Activated effector memory CD4-positive, alpha-beta T cell treated with Interleukin-2 at 50 U/mL for 16 hours (primary cell): ENCODE data around the gene FILIP1L.

Experiments used
- DNase-seq: peaks from one replicate; pipeline ENCODE4 v3.0.0-alpha.2; 2020

FILIP1L gene

DNA sequence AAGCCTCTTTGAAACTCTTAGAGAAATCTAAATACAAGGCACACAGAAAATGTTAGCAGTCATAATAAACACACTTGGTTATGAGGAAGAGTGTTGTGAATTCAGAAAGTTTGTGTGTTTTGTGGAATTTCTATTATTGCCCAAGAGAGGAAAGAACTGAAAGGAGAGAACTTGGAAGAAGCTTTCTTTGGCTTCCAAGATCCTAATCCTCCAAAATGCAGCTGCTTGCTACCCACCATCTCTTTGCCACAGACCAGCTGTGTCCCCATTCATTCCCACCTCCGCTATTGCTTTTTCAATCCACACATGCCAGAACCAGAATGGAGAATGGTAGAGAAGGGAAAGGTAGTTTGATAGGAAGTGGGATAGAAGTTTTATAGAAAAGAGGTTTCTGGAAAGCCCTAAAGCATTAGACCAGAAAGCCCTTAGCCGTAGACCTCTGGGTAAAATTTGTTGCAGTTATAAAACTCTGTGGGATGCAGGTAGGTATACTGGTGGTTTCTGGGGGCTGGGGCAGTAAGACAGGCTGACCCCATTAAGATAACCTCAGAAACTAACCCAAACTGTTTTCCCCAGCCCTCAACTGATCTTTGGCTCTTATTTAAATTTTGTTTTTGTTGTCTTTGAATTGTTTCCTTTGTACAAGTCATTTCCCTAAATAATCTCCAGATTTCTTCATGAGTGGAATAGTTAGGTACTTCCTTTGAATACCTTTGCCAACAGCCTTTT lies 108.5 kb downstream of the FILIP1L start:
- DNase-seq: no peak

DNA sequence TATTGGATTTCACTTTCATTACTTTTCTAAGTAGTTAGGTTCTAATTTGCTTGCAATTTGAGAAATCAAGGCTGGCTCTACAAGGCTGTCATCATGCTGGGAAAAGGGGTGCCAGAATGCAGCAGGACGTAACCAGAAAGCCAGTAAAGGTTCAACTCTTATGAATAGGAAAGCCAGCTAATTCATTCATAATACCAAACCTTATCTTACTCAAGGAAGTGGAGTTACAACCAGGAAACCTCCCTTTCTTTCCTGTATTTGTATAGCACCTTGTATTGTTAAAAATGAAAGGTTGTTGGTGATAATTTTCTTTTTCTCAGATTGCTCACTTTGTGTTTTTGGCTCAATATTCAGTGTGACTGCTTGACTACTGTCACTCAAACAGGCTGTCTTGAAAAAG lies 109.4 kb downstream of the FILIP1L start:
- DNase-seq: no peak

DNA sequence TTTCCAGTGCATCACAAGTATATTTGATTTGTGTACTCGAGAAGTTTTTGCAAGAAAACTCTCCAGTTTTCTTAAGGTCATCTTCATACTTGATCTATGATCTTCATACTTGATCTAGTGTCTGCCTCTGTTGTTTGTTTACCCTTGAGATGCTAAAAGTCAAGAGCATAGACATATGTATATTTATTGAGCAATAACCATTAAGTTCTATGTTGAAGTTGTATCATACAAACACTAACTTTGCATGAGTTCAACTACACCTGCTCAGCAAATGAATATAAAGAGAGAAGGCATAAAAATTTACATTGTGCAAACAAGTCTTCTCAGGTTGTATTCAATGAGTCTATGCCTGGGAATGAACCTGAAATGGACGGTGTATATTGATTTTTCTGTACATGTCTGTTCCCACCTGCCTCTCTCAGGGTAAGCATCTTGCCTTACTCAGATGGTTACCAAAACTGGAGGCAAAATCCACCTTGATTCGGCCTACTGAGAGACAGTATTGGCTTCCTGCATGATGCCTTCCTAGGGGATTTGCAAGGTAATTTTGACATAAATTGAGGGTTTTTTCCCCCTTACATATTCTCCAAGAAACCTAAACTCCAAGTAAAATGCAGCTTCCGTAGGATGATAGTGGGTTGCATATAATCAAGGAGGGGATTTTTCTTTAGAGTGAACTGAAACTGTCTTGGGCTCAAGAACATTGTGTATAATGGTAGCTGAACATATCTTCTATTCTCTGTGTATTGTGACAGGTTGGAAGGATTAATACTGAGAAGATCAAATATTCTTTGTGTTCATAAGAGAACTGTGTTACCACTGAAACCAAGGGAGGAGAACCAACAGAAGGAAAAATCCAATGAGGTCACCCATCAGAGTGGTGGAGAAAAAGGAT lies 110.4 kb downstream of the FILIP1L start:
- DNase-seq: no peak

DNA sequence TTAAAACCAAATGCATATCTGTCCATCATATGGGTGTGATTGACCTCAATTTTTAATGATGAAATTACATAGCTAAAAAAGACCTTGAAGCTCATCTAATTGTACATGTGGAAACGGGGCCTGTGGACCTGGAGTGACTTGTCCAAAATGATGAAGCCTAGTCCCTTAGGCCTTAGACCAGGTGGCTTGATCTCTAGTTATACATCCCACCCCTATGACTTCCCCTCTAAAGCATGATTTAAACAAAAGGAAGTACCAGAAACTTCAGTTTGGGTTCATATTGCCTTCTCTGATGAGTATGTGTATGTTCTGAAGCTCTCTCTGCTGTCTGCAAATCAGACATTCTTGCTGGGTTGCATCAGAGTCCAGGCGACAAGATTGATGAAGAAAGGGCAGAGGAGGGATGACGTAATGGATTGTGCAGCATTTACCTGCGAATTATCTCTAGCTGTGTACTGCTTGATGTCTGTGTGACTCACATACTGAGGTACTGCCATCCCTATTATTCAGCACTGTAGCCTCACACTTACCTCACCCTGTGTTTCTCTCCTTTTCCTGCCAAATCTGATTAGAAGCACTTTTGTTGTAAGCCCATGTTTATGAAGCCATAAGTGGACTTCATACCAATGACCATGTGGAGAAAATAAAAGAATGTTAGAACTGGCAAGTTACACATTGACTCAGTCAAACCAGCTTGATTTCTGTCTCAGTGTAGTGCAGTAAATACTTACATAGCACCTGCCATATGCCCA lies 111.5 kb downstream of the FILIP1L start:
- DNase-seq: no peak

DNA sequence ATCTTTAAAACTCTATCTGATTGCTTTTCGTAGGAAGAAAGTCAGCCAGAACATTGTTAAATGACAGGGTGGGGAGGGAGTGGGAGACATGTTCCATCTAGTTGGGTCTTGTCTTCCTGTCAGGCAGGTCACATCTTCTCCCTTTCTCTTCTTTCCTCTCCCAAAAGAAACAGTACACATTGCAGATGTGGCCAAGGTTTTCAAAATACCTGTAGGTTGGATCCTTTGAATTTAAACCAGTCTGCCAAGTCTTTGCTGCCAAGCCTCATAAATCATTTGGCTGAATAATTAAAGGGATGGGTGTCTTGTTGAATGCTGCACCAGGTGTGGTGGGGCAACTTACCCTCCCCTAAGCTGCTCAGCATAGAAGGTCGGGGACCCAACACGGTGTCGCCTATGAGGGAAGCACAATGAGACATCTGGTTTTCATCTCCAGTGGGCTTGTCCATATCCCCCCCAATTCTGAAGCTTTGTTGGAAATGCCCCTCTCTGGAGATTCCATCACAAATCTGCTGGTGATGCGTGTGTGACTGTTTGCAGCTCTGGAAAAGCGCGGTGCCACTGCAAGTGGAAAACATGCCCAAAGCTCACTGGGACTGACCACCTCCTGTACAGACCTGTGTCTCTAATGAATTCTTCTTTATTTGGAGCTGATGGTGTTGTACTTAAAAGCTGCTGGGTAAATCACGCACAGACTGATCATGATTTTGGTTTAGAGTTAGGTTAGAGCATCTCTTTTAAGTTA lies 112.6 kb downstream of the FILIP1L start:
- no peak for DNase-seq

DNA sequence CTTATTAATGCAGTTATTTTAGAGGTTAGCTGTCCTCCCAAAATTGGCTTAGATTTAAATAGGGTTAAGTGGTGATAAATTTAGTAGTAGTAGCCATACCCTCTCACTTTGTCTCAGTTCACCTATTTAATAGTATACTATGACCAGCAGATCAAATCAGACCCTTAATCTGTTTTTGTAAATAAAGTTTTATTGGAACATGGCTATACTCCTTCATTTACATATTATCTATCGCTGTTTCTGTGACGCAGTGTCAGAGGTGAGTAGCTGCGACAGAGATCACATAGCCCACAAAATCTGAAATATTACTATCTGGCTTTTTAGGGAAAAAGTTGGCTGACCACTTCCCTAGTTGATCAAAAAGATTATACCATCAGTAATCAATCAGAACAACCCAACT lies 113.2 kb downstream of the FILIP1L start:
- DNase-seq: no peak

DNA sequence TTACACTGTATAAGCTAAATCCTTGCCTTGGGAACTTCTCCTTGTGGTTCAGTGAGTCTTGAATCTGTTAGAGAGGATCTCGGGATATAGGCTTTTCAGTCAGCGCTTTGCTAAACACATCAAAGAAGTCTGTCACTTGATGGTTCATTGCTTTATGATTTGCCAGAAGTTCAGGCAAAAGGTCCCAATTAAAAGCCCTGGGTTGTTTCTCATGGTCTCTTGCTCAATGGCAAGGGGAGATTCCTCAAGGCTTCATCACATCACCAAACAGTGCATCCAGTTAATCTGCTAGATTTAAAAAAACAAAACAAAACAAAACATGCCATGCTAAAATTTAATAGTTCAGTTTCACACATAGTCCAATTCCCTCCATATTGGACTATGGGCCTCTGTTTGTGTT lies 114.8 kb downstream of the FILIP1L start:
- no peak for DNase-seq

DNA sequence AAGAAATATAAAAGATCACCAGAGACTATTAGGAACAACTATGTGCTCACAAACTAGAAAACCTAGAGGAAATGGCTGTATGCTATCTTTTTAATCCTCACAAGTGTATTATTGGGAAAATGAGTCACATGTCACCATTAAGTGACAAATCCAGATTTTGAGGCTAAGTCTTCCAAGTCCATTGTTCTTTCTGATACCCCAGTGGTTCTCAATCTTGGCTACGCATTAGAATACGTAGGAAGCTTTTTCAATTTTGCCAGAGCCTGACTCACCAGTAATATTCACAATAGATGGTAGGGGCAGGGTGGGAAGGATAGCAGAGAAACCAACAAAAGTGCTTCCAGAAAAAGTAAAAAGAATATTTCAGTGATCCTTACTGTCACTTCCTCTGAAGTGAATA lies 117.0 kb downstream of the FILIP1L start:
- DNase-seq: no peak

DNA sequence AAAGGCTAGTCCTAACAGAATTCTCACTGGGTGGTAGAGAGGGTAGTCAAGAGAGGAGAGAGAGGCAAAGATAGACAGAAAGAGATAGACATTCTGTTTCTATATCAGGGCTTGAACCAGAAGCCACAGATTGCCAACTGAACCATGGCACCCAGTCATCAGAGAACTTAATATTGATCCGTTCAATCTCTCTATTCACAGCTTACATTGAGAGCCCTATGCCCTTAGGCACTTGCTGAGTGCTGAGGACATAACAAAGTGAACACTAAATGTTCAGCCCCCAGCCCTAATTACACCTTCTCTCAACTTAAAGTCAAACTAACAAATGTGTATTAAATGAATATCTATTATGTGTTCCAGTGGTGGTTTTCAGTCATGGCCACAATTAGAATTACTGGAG lies 124.1 kb downstream of the FILIP1L start:
- DNase-seq: no peak

DNA sequence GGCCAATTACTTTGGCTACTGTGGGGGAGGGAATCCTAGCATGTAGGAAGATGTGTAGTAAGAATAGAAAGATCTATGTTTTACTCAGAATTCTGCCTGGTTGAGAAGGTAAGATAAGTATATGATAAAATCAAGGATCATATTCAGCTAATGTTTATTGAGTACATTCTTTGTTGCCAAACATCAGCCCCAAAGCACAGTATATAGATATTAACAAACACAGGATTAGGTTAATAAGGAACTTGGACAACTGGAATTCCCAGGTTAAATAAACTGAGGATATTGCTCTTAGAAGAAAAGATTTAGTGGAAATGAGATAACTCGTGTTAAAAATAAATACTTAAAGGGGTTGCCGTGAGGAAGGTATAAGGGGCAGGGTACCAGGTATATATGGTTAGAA lies 129.6 kb downstream of the FILIP1L start:
- DNase-seq: no peak

DNA sequence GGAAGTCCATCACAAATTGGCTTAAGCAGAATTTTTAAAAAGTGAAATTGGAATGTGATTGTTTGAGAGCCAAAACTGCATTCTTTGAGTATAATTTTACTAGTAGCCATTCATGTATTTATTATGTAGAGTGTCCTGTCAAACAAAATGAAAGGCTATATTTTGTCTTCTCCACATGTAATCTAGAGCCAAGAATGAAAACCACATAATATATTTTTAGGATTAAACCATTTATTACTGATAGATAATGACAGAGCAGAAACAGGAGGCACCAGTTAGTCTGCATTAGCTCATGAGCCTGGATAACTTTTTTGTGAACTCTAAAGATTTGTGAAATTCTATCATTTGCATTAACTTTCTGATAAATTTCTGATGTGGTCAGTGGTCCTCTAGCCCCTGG lies 130.2 kb downstream of the FILIP1L start:
- DNase-seq: no peak

DNA sequence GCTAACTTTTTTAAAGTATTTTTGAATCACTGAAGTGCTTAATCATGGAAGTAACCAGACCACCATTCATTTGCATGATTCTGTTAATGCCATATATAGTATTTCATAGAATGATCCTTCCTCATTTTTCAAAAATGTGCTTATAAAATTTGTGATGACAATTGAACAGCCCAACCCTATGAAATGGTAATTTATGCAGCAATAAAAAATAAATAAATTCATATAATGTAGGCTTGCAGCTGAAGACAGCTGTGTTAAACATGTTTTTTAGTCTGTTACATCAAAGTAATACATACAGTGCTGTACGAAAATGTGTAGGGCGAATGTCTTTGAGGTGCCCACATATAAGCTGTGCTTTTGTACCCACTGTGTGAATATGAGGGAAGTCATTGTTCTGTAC lies 131.7 kb downstream of the FILIP1L start:
- no peak for DNase-seq

DNA sequence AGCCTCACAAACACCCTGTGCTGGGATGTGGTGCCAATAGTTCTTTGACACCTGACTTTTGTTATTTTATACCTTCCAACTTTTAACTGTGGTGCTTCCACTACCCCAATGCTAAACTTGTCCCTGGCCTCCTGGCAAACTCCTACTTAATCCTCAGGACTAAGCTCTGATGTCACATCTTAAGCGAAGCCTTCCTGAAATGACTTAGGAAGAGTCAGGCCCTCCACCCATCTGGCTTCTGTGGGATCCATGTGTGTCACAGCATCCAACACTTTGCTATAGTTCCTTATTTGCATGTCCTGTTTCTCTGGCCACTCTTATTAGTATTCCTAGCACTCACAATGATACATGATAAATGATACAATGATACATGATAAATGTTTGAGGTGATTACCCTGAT lies 133.2 kb downstream of the FILIP1L start:
- no peak for DNase-seq

DNA sequence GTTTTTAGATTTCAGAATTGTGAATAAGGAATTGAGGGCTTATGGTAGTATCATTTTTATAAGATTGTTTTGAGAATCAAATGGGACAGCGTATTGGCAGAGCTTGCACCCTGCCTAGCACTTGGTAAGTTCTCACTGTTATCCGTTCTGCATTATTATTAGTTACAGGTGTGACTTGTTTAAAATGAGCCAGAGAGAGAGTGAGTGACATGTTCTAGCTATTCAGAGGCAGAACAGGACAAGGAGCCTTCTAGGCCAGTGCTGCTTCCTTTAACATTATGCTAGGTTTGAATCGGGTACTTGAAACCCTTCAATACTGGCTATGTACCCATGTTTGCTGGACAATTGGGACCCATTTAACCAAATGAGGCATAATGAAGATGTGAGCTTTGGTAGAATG lies 133.7 kb downstream of the FILIP1L start:
- DNase-seq: no peak

DNA sequence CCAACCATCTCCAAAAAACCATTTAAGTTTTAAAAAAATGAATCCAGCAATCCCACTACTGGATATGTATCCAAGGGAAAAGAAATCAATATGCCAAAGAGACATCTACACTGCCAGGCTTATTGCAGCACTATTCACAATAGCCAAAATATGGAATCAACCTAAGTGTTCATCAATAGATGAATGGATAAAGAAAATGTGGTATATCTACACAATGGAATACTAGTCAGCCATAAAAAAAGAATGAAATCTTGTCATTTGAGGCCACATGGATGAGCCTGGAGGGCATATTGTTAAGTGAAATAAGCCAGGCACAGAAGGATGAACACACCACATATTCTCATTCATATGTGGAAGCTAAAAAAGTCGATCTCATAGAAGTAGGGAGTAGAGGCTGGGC lies 136.1 kb downstream of the FILIP1L start:
- no peak for DNase-seq

DNA sequence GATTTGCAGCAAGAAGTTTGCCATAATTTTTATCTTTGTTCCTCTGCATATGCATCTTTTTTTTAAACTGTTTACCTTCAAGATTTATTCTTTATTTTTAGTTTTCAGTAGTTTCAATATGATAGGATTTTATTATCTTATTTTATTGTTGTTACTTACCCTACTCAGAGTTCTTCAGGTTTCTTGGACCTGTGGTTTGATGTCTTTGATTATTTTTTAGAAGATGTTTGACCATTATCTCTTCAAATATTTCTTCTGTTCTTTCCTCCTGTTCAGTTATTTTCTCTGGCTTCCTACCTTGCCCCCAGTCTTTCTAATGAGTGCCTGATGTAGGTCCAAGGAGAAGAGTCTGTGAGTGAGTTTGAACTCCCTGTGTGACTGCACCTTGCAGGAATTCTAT lies 137.7 kb downstream of the FILIP1L start:
- no peak for DNase-seq

DNA sequence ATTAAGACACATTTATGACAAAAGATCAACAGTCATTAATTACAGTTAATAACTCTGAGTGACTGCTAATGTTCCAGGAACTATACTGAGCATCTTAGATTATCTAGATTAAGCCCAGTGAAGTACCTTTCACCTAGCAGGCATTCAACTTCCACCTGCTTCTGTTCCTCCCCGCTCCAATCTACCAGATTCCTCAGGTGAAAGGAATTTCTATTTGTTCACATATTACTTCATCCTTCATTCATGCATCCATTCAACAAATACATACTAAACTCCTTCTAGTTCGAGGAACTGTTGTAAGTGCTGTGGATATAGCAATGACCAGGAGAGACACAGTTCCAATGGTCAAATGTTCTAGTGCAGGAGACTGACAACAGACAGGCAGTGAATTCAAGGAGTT lies 139.3 kb downstream of the FILIP1L start:
- no peak for DNase-seq

DNA sequence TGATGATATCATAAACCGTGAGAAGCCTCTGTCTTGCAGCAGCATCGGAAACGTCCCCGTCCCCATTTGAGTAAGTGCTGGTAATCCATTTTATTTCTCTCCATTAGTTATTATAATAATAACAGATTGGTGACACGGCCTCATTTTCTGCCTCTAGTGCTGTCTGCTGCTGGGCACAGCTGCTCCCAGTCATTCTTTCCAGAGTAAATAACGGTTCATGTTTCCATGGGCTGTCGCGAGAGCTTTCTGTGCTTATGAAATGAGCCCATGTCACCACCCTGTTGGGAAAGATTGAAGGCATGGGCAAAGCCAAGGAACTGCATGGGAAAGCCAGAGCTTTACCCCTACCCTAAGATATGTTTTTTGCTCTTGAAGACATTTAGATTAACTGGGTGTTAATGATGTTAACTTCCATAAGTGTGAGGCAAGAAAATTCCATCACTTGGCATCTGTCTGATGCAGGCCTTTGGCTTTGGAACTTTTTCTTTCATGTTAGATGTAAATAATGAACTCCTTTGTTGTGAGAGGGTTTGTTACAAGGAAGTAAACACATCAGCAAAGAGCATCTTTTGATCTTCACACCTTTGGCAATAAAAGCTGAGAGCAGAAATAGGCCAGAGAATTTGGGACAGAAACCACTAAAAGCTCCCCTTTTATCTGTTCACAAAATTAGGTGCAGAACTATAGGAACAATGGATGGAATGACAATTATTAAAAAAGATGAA lies 141.8 kb downstream of the FILIP1L start:
- no peak for DNase-seq

DNA sequence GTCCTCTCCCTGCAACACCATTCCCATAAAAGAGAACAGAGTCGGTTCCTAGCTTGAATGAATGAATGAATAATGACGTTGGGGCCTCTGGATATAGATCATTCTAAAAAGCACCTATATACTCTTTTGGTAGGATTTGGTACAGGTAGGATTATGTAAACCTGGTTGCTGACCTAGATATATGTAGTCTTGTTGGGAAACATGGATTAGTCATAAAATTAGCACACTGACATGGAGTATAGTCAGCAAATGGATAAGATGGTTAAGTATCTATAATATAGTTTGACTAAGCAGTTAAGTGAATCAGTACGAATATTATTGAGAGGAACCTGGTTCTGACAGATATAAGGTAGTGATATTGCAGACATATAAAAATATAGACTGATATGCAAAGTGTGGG lies 142.5 kb downstream of the FILIP1L start:
- DNase-seq: no peak

DNA sequence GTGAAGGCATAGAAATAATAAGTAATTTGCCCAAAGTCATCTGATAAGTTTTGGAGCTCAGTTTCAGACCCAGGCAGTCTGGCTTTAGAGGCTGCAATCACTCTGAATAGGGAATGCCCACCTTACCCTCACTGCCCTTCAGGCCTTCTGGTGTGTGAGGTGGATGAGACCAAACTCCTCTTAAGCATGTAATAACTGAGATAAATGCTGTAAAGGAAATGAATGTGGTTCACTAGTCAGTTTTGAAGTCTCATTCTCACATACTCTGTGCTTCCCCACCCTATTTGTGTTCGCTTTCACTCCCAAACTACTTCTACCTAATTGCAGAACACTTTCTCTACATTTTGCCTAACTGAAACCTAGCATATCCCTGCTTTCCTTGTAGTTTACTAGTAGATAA lies 144.1 kb downstream of the FILIP1L start:
- DNase-seq: no peak

DNA sequence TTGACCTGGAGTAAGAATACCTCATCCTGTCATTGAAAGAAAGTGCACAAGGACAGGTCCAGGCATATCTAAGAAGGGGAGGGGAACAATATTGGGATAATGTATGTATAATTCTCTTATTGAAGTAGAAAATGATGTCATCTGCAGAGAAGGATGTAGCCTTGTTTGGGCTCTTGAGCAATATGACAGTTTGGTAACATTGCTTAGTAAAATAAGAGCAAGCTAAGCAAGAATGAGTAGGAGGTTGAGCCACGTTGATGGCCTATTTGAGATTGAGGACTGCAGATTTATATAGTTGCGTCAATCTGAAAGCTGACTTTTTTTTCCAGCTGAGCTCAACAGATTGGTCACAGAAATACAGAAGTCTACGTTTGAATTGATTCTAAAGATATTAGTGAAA lies 145.2 kb downstream of the FILIP1L start:
- DNase-seq: no peak

DNA sequence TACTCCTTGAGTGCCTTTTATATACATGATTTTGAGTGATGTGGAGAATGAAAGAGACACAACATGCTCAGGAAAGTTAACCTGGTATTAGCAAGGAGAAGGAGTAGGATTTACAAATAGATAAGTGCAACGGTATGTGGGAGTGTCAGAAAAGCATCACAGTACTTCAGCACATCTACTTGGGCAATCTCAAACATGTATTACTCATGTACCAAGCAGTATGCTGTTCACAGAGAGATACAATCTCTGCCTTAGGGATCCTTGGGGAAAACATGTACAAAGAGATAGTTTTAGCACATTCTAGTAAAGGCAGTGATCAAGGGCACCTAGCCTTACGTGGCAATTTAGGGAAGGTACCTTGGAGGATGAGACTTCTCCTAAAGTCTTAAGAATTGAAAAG lies 146.5 kb downstream of the FILIP1L start:
- no peak for DNase-seq
